ENCODE data around the gene CDS2.

The CDS2 gene

GRCh38 chr20:5126512-5127203 lies at the start of gene CDS2:
Gene CDS2, plus strand, starts transcription at chr20:5127008. Its CDS starts 85 bp downstream, at chr20:5127093.
- peak within 1 kb of the TSS; percentile 95 for H3K27ac ChIP-seq
- TF ChIP-seq, protein P1, sequence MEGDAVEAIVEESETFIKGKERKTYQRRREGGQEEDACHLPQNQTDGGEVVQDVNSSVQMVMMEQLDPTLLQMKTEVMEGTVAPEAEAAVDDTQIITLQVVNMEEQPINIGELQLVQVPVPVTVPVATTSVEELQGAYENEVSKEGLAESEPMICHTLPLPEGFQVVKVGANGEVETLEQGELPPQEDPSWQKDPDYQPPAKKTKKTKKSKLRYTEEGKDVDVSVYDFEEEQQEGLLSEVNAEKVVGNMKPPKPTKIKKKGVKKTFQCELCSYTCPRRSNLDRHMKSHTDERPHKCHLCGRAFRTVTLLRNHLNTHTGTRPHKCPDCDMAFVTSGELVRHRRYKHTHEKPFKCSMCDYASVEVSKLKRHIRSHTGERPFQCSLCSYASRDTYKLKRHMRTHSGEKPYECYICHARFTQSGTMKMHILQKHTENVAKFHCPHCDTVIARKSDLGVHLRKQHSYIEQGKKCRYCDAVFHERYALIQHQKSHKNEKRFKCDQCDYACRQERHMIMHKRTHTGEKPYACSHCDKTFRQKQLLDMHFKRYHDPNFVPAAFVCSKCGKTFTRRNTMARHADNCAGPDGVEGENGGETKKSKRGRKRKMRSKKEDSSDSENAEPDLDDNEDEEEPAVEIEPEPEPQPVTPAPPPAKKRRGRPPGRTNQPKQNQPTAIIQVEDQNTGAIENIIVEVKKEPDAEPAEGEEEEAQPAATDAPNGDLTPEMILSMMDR (conservative IDR thresholded peaks at IDR 0.05), result peak; percentile 81

GRCh38 chr20:5077761-5078387 lies 48.9 kb upstream of the CDS2 start:
- TF ChIP-seq, protein P1 (conservative IDR thresholded peaks at IDR 0.05), result no peak
- H3K27ac ChIP-seq, result no peak overlapping the region

- no peak overlapping the region for H3K27ac ChIP-seq
- TF ChIP-seq, protein P1 (conservative IDR thresholded peaks at IDR 0.05), result no peak
Observed at GRCh38 chr20:5078399-5078958, 48.3 kb upstream of the CDS2 start.

- no peak overlapping the region for H3K27ac ChIP-seq
- TF ChIP-seq, protein P1 (conservative IDR thresholded peaks at IDR 0.05), result no peak
Observed at GRCh38 chr20:5080384-5080877, 46.4 kb upstream of the CDS2 start.

DNA sequence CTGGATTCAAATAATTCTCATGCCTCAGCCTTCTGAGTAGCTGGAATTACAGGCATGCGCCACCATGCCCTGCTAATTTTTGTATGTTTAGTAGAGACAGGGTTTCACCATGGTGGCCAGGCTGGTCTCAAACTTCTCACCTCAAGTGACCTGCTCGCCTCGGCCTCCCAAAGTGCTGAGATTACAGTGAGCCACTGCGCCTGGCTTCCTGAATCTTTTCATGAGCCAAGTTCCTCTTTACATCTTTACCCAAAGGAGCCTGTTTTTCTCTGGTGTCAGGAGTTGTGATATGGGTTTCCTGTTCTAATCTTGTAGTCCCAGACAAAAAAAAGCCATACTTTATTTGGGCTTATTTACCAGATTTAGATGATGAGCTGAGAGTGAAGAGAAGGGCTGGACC lies 41.4 kb upstream of the CDS2 start:
- H3K27ac ChIP-seq, result no peak overlapping the region
- TF ChIP-seq, protein P1 (conservative IDR thresholded peaks at IDR 0.05), result no peak

DNA sequence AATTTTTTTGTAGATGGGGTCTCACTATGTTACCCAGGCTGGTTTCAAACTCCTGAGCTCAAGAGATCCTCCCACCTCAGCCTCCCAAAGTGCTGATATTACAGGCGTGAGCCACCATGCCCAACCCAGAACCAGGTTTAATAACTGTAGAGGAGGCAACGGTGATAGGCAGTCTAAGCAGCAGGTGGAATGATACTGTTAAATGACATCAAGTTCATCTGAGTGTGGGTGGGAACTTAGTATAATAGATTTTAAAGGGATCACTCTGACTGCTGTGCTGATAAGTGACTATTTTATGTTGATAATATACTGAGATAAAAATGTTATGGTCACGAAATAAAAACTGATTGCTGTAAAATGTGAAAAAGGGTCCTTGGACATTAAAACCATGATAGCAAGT lies 38.1 kb upstream of the CDS2 start:
- no peak overlapping the region for H3K27ac ChIP-seq

GRCh38 chr20:5090191-5090590 lies 36.6 kb upstream of the CDS2 start:
- no peak overlapping the region for H3K27ac ChIP-seq
- TF ChIP-seq, protein P1 (conservative IDR thresholded peaks at IDR 0.05), result no peak

More for the DNA sequence above, 38.1 kb upstream of the CDS2 start:
- TF ChIP-seq, protein P1 (conservative IDR thresholded peaks at IDR 0.05), result no peak

Measured in VCaP (cell line).